Panc1 (cell line): ENCODE data around the gene PAX2. TPM values are rescaled to one million over a fixed set of nuclear protein-coding genes. Genes with fewer than 3 reads are reported as not detected.

Experiments used
- ATAC-seq: fragments of 200-7000 bp; cut with Tn5 transposase; 2 replicates; pipeline ENCODE4 v1.9.1; 2020; ENCODE audit warnings: mild to moderate bottlenecking, moderate library complexity
- BruUV-seq: library from RNA; stranded (reverse); fragments of 400-500 nt; replicated peaks from 2 replicates; lab custom pipeline; 2021; lab: Mats Ljungman, UMichigan
- CTCF ChIA-PET: fragments of 300-600 bp; sonication (Branson Sonifier 250); formaldehyde crosslinking; loops from one replicate; lab custom pipeline; 2022; ENCODE audit warnings: antibody characterized with exemption; lab: Charles Lee
- POLR2A ChIA-PET: fragments of 300-600 bp; sonication (Branson Sonifier 250); formaldehyde crosslinking; loops from one replicate; lab custom pipeline; 2022; ENCODE audit warnings: antibody characterized with exemption; lab: Charles Lee
- DNase-seq: peaks from one replicate; pipeline ENCODE4 v3.0.0-alpha.2; 2010; ENCODE audit warnings: low read depth, low spot score
- H3K27ac ChIP-seq: 2 replicates; pipeline ENCODE4 v1.5.1; 2011; ENCODE audit warnings: mild to moderate bottlenecking, low read length, inconsistent platforms
- H3K27me3 ChIP-seq: fragments of 200-500 bp; sonication (Bioruptor generic); 2 replicates; pipeline ENCODE4 v1.6.0; 2014; ENCODE audit warnings: low read length, inconsistent platforms; ENCODE audit not compliant: control insufficient read depth, insufficient read depth
- H3K36me3 ChIP-seq: fragments of 200-500 bp; sonication (Bioruptor generic); 2 replicates; pipeline ENCODE4 v1.5.1; 2014; ENCODE audit warnings: inconsistent platforms, mild to moderate bottlenecking, low read length, moderate library complexity; ENCODE audit not compliant: control insufficient read depth, insufficient read depth
- H3K4me1 ChIP-seq: 2 replicates; pipeline ENCODE4 v1.5.1; 2011; ENCODE audit warnings: inconsistent platforms, mild to moderate bottlenecking, low read length, moderate library complexity; ENCODE audit not compliant: control insufficient read depth, insufficient read depth
- H3K4me3 ChIP-seq, 2 experiments: 2 replicates each; pipeline ENCODE4 v1.5.1; 2011 to 2012; ENCODE audit warnings: low read depth in 2 of 2, low read length in 2 of 2, mild to moderate bottlenecking in 2 of 2, inconsistent platforms in 1 of 2, moderate library complexity in 1 of 2
- H3K9me3 ChIP-seq: fragments of 200-500 bp; sonication (Bioruptor generic); 2 replicates; pipeline ENCODE4 v1.5.1; 2014; ENCODE audit warnings: low read depth, mild to moderate bottlenecking, inconsistent platforms, low read length, moderate library complexity; ENCODE audit not compliant: control insufficient read depth, insufficient read depth
- POLR2AphosphoS5 ChIP-seq: IDR thresholded peaks from 2 replicates; pipeline ENCODE4 v1.6.1; 2012; ENCODE audit warnings: mild to moderate bottlenecking, low read depth, low read length, moderate library complexity
- SIN3A ChIP-seq: IDR thresholded peaks from 2 replicates; pipeline ENCODE4 v1.6.1; 2012; ENCODE audit warnings: low read depth, mild to moderate bottlenecking, low read length, moderate library complexity, borderline replicate concordance; ENCODE audit not compliant: insufficient read depth
- TCF7L2 ChIP-seq: IDR thresholded peaks from 2 replicates; pipeline ENCODE4 v1.6.1; 2011; ENCODE audit warnings: mild to moderate bottlenecking, low read depth, low read length, inconsistent platforms
- in situ Hi-C: cut with HindIII; loops from 2 replicates; pipeline ENCODE4 v1.10.0; 2016; ENCODE audit warnings: low sequenced_read_pairs, low pct_unique_long_range_greater_than_20kb
- intact Hi-C: fragments of 100-400 bp; cut with micrococcal nuclease; formaldehyde crosslinking; loops from one replicate; pipeline ENCODE4 v1.10.0; 2022; ENCODE audit not compliant: unreplicated experiment
- total RNA-seq: library from RNA; stranded (reverse); gene quantifications from one replicate; pipeline ENCODE4 v1.2.1, GENCODE V29; 2021; ENCODE audit not compliant: unreplicated experiment
- TF ChIP-seq, protein P1 (sequence below): fragments of 450-650 bp; IDR thresholded peaks from 2 replicates; pipeline ENCODE4 v1.5.1; 2017; ENCODE audit warnings: mild to moderate bottlenecking
- TF ChIP-seq, protein P2 (sequence below), 2 experiments: IDR thresholded peaks; 2 replicates each; pipeline ENCODE4 v1.6.1; 2011 to 2012; ENCODE audit warnings: low read depth in 2 of 2, control low read depth in 1 of 2, low read length in 1 of 2, mild to moderate bottlenecking in 1 of 2, moderate library complexity in 1 of 2; ENCODE audit not compliant: insufficient read depth in 1 of 2

Gene PAX2
- total RNA-seq, 1 experiment from 2014 or later = 72.3 TPM

- H3K4me1 ChIP-seq = peaks cover 11% of the 10 kb centered on the region
- intact Hi-C loops = no loop called here
- H3K36me3 ChIP-seq = peaks cover 2% of the 10 kb centered on the region; the same call in 1 of the 2 replicates
- DNase-seq (no peak), ATAC-seq (no peak)
- BruUV-seq = no TSS peak
- H3K27ac ChIP-seq = no peak overlapping the region
- CTCF ChIA-PET = interaction anchor here (0.6 kb wide), 1 partner anchor 275 kb away, joined by 6 read pairs; no protein-coding TSS in a partner anchor
- H3K27me3 ChIP-seq = no peaks in the 10 kb centered on the region
- POLR2A ChIA-PET = no interaction called here
- TF ChIP-seq SIN3A = no peak
- TF ChIP-seq, protein P1, sequence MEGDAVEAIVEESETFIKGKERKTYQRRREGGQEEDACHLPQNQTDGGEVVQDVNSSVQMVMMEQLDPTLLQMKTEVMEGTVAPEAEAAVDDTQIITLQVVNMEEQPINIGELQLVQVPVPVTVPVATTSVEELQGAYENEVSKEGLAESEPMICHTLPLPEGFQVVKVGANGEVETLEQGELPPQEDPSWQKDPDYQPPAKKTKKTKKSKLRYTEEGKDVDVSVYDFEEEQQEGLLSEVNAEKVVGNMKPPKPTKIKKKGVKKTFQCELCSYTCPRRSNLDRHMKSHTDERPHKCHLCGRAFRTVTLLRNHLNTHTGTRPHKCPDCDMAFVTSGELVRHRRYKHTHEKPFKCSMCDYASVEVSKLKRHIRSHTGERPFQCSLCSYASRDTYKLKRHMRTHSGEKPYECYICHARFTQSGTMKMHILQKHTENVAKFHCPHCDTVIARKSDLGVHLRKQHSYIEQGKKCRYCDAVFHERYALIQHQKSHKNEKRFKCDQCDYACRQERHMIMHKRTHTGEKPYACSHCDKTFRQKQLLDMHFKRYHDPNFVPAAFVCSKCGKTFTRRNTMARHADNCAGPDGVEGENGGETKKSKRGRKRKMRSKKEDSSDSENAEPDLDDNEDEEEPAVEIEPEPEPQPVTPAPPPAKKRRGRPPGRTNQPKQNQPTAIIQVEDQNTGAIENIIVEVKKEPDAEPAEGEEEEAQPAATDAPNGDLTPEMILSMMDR = no peak
- no peak for TF ChIP-seq POLR2AphosphoS5
- in situ Hi-C loops = no loop called here
- no peaks in the 10 kb centered on the region for H3K9me3 ChIP-seq
- H3K4me3 ChIP-seq = no peak overlapping the region
Measured at GRCh38 chr10:100786591-100786990, 41.2 kb downstream of the PAX2 start.

- POLR2A ChIA-PET = no interaction called here
- peaks cover 11% of the 10 kb centered on the region for H3K4me1 ChIP-seq
- intact Hi-C loops (no loop called here), in situ Hi-C loops (no loop called here)
- no peak overlapping the region for H3K27ac ChIP-seq
- DNase-seq (no peak), ATAC-seq (no peak)
- H3K36me3 ChIP-seq = peaks cover 2% of the 10 kb centered on the region; the same call in 1 of the 2 replicates
- CTCF ChIA-PET = no interaction called here
- no TSS peak for BruUV-seq
- H3K9me3 ChIP-seq = no peaks in the 10 kb centered on the region
- H3K27me3 ChIP-seq = no peaks in the 10 kb centered on the region
- TF ChIP-seq TCF7L2 (no peak), POLR2AphosphoS5 (no peak), SIN3A (no peak)
- TF ChIP-seq, protein P2, sequence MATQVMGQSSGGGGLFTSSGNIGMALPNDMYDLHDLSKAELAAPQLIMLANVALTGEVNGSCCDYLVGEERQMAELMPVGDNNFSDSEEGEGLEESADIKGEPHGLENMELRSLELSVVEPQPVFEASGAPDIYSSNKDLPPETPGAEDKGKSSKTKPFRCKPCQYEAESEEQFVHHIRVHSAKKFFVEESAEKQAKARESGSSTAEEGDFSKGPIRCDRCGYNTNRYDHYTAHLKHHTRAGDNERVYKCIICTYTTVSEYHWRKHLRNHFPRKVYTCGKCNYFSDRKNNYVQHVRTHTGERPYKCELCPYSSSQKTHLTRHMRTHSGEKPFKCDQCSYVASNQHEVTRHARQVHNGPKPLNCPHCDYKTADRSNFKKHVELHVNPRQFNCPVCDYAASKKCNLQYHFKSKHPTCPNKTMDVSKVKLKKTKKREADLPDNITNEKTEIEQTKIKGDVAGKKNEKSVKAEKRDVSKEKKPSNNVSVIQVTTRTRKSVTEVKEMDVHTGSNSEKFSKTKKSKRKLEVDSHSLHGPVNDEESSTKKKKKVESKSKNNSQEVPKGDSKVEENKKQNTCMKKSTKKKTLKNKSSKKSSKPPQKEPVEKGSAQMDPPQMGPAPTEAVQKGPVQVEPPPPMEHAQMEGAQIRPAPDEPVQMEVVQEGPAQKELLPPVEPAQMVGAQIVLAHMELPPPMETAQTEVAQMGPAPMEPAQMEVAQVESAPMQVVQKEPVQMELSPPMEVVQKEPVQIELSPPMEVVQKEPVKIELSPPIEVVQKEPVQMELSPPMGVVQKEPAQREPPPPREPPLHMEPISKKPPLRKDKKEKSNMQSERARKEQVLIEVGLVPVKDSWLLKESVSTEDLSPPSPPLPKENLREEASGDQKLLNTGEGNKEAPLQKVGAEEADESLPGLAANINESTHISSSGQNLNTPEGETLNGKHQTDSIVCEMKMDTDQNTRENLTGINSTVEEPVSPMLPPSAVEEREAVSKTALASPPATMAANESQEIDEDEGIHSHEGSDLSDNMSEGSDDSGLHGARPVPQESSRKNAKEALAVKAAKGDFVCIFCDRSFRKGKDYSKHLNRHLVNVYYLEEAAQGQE (IDR thresholded peaks at IDR 0.05; ENCODE audit: insufficient read depth in 1 of 2, low read depth in 2 of 2, low read length in 1 of 2) = no peak
- TF ChIP-seq, protein P1 = no peak
- no peak overlapping the region for H3K4me3 ChIP-seq
Measured at GRCh38 chr10:100788002-100788903, 42.9 kb downstream of the PAX2 start.
